Measurements from ENCODE around the gene ARHGAP40. TPM values are rescaled to one million over a fixed set of nuclear protein-coding genes. Genes with fewer than 3 reads are reported as not detected.

Gene ARHGAP40
- polyA plus RNA-seq, 1 donor from 2014 or later, result not detected

DNA sequence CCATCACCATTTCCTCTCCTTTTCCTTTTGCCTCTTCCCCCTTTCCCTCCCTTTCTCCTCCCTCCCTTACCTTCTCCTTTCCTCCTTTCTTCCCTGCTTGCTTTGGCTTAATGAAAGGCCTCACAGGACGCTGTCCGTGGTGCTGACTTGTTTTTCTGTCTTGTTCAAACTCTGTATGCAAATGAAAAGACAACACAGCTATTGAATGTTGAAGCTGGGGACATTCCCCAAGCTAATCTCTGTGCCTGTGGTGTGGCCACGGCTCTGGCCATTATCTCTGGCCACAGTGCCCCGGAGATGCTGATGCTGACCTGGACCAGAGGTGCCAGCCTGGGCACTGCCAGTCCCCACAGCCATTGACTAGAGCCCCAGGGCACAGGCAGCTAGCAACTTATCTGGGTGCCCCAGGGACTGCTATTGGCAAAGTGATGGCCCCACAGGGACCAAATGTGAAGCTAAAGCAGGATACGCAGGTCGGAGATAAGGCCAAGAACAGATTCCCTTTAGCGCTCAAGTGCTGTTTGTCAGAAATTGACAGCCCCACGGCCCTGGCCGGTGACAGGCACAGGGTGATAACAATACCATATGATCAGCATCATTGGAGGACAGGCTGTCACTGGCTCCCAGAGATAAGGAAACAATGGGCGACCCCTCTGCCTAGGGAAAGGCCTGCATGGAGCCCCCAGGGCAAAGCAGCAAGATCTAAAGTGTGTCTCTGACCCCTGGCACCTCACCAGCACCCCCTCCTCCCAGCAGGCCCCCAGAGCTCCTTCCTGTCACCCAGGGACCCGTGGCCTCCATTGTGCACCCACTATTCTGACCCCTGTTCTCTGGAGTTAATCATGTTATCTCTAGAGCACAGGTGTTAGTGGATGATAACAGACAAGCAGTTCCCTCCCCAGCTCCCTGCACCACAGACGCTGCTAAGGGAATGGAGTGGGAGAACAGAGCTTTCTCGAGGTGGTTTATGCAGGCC is 91.1 kb downstream of the ARHGAP40 start:
- no peaks in the 10 kb centered on the region for H3K36me3 Mint-ChIP-seq
- no peak overlapping the region for H3K27ac Mint-ChIP-seq
- H3K9me3 Mint-ChIP-seq, result peaks cover 0 to 1% (median 0%) of the 10 kb centered on the region in 3 donors
- no peaks in the 10 kb centered on the region for H3K4me1 Mint-ChIP-seq
- H3K27me3 Mint-ChIP-seq, result peaks cover 11% of the 10 kb centered on the region
- no peak overlapping the region for H3K4me3 Mint-ChIP-seq

GRCh38 chr20:38697306-38697705 is 95.7 kb downstream of the ARHGAP40 start:
- no peaks in the 10 kb centered on the region for H3K4me1 Mint-ChIP-seq
- H3K36me3 Mint-ChIP-seq, result no peaks in the 10 kb centered on the region
- H3K27me3 Mint-ChIP-seq, result peaks cover 10% of the 10 kb centered on the region
- no peak overlapping the region for H3K4me3 Mint-ChIP-seq
- H3K27ac Mint-ChIP-seq, result no peak overlapping the region
- peaks cover 0 to 1% (median 0%) of the 10 kb centered on the region in 3 donors for H3K9me3 Mint-ChIP-seq

DNA sequence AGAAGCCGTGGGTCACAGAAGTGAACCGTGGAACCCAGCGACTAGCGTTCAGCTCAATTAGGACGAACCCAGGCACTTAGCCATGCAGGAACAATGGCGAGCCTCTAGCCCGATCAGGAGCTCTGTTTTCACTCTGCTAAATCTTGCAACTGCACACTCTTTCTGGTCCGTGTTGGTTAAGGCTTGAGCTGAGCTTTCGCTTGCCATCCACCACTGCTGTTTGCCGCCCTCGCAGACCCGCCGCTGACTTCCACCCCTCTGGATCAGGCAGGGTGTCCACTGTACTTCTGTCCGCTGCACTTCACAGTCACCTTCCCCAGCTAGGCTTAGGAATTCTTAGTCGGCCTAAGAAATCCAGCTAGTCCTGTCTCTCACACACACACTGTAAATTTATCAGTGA is 96.9 kb downstream of the ARHGAP40 start:
- Mint-ChIP-seq H3K9me3 (no peaks in the 10 kb centered on the region), H3K4me3 (no peak overlapping the region), H3K27me3 (peaks cover 20% of the 10 kb centered on the region), H3K27ac (no peak overlapping the region), H3K36me3 (no peaks in the 10 kb centered on the region), H3K4me1 (no peaks in the 10 kb centered on the region)

DNA sequence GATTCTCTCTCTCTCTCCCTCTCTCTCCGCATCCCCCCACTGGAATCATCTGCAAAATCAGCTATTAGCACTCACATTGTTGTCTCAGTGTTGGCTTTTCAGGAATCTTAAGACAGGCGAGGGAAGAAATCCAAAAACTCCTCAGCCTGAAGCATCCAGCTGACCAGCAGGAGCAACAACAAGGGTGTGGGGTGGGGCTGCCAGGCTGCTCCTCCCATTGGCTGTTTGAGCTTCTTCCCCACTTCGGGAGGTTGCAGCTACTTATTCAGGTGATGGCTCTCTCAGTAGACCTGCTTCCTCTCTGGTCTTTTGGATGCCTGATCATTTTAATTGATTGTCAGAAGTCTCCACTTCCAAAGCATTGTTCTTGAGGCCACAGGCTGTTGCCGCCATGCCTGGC is 98.5 kb downstream of the ARHGAP40 start:
- Mint-ChIP-seq H3K27me3 (peaks cover 20% of the 10 kb centered on the region), H3K36me3 (no peaks in the 10 kb centered on the region), H3K4me3 (no peak overlapping the region), H3K9me3 (no peaks in the 10 kb centered on the region), H3K4me1 (no peaks in the 10 kb centered on the region), H3K27ac (no peak overlapping the region)

Other genes with a start within 250 kb of the ARHGAP40 start
- 114 TPM for gene SNHG17, start 166.5 kb upstream of the ARHGAP40 start, polyA plus RNA-seq
- gene RALGAPB, start 129.0 kb upstream of the ARHGAP40 start, polyA plus RNA-seq, result 13.0 TPM
- not detected for gene ADIG, start 20.6 kb upstream of the ARHGAP40 start, polyA plus RNA-seq
- gene SLC32A1, start 122.7 kb downstream of the ARHGAP40 start, polyA plus RNA-seq, result not detected
- 12.5 TPM for gene ACTR5, start 146.7 kb downstream of the ARHGAP40 start, polyA plus RNA-seq
- gene PPP1R16B, start 203.9 kb downstream of the ARHGAP40 start, polyA plus RNA-seq, result 68.0 TPM